NT2/D1 (cell line): ENCODE data around the gene NRF1.
A peak's percentile ranks its signal among the peaks of the same experiment; 100 is the strongest.

Source experiments
- SUZ12 ChIP-seq: IDR thresholded peaks from 2 replicates; pipeline ENCODE4 v1.6.1; 2011; ENCODE audit not compliant: insufficient read length, insufficient read depth; ENCODE audit errors: extremely low read depth
- YY1 ChIP-seq: IDR thresholded peaks from 2 replicates; pipeline ENCODE4 v1.6.1; 2011; ENCODE audit not compliant: insufficient read length, insufficient read depth
- ZNF274 ChIP-seq: IDR thresholded peaks from 2 replicates; pipeline ENCODE4 v1.6.1; 2011; ENCODE audit warnings: mild to moderate bottlenecking, low read depth, low read length

DNA sequence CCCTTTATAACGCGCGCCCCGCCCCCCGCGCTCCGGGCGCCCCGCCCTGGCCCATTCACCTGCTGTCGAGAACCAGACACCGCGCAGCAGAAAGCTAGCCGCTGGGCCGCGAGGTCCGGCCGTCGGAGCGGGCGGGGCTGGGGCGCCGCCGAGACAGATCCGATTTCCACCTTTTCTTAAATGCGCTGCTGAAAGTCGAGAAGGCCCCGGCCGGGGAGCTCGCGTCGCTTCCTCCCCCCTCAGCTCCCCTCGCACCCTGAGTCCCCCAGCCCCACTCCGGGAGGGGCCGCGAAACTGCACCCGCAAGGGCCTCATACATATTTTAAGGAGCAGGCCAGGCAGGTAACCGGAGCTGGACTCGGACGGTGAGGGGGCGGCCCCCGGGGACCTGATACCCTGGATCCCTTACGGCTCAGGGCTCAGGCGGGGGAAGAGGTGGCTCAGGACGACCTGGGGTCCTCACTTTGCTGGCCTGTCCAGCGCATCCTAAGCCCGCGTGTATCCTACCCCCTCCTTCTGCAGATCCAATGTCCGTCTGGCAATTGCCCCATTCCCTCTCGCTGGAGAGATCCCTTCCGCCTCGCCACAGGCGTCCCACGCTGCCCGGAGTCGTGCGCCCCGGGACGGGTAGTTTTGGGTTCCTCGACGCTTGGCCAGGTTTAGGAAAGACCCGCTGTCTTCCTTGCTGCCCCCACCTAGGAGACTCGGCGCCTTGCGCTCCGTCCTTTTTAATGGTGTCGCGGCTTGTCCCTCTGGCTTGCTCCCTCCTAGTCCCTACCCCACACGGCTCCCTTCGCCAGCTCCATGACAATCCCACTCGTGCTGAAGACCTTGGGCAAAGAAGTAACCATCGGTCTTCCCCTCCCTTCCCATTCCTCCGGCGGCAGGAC is 170.7 kb downstream of the NRF1 start:
- TF ChIP-seq ZNF274, result no peak
- no peak for TF ChIP-seq YY1
- peak; percentile 30 for TF ChIP-seq SUZ12
